GM12892 (cell line): Measurements from ENCODE around the gene DCTN2.
"Not testable (repeated sequence)": the region's sequence is repeated elsewhere in the genome, so short reads cannot be mapped to it uniquely, and the experiment has no call there.

Experiments
- DNase-seq: peaks from one replicate; pipeline ENCODE4 v3.0.0; 2011; ENCODE audit not compliant: insufficient read length
- FAIRE-seq: peaks from 2 replicates; lab custom pipeline; 2011; peaks lifted over from hg19 to GRCh38; lab: Jason Lieb, UNC
- POLR2A ChIP-seq: IDR thresholded peaks from 2 replicates; pipeline ENCODE4 v1.6.1; 2011; ENCODE audit warnings: low read depth, low read length, control low read depth
- POLR2AphosphoS5 ChIP-seq: IDR thresholded peaks from 2 replicates; pipeline ENCODE4 v1.6.1; 2011; ENCODE audit warnings: low read depth, low read length, control low read depth
- TAF1 ChIP-seq: IDR thresholded peaks from 2 replicates; pipeline ENCODE4 v1.6.1; 2011; ENCODE audit warnings: low read depth, mild to moderate bottlenecking, control low read depth, low read length, borderline replicate concordance

DCTN2 gene

DNA sequence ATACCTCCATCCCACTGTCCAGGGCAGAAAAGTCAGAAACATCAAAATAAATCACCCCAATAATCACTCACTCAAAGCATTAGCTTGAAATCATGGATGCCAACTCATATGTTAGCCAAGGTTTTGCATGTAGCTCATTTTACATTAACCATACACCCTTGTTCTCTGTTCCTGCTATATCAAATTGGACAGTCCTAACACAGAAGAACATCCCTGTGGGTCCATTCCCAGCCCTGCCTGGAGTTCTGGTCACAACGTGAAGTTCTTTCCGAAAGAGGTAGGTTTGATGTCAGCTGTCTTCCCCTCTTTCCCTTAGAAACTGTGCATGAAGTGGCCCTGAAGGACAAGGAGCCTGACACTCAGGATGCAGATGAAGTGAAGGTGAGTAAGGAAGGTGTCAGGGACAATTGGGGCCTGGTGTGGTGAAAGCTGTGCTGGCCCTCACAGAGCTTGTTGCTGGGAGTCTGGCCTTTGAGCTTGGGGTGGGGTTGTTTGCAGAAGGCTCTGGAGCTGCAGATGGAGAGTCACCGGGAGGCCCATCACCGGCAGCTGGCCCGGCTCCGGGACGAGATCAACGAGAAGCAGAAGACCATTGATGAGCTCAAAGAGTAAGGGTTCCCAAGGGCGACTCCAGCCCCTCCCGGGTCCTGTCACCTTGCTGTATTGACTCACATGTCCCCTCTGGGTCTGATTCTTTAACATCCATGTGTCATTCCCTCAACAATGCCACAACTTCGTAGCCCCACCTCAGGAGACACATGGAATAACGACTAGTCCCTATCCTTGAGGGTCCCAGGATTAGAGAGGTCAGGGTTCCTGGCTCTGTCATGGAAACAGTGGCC lies 29.0 kb upstream of the DCTN2 start:
- TF ChIP-seq POLR2AphosphoS5 (no peak), TAF1 (no peak), POLR2A (no peak)
- FAIRE-seq (no peak), DNase-seq (no peak)

DNA sequence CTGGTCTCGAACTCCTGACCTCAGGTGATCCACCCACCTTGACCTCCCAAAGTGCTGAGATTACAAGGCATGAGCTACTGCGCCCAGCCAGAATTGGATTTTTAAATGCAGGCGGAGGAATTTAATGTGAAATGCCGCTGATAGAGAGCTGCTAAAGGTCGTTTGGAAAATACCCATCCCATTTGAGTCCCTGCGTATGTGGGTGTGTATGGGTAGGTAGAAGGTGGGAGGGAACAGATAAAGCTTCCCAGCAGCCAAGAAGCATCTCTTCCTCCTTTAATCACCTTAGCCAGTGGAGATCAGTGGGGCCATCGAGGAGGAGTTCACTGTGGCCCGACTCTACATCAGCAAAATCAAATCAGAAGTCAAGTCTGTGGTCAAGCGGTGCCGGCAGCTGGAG lies 27.8 kb upstream of the DCTN2 start:
- TF ChIP-seq POLR2AphosphoS5: no peak
- FAIRE-seq (no peak), DNase-seq (no peak)

DNA sequence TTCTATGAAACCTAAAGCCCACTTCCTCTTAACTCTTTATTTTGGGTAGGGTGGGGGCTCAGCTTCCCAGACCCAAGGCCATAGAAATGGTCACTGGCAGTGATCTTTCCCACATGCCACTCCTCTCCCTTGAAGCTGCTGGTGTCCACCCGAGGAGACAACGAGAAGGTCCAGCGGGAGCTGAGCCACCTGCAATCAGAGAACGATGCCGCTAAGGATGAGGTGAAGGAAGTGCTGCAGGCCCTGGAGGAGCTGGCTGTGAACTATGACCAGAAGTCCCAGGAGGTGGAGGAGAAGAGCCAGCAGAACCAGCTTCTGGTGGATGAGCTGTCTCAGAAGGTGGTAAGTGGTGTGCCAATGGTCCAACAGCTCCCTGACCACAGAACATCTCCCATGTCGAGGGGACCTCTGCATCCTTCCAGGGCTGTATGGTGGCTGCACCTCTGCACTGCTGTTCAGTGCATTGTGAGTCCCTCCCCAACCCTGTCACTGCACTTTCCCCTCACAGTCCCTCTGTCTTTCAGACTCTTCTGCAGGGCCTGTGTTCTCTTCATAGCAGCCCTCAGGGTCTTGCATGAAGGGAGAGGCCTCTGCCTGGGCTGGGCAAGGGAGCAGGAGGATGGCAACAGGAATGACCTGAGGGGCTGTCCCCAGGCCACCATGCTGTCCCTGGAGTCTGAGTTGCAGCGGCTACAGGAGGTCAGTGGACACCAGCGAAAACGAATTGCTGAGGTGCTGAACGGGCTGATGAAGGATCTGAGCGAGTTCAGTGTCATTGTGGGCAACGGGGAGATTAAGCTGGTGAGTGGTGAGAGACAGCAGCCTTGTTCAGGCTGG lies 25.2 kb upstream of the DCTN2 start:
- DNase-seq: no peak
- TF ChIP-seq POLR2A (no peak), POLR2AphosphoS5 (no peak), TAF1 (no peak)
- FAIRE-seq: no peak

DNA sequence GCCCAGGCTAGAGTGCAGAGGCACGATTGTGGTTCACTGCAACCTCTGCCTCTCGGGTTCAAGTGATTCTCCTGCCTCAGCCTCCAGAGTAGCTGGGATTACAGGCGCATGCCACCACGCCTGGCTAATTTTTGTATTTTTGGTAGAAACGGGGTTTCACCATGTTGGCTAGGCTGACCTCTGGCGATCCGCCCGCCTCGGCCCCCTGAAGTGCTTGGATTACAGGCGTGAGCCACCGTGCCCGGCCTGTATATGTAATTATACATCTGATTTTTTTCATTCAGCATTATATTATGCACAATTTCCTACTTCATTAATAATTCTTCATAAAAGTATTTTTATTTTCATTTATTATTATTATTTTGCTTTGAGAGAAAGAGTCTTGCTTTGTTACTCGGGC lies 23.4 kb upstream of the DCTN2 start:
- not testable (repeated sequence) for DNase-seq, FAIRE-seq

DNA sequence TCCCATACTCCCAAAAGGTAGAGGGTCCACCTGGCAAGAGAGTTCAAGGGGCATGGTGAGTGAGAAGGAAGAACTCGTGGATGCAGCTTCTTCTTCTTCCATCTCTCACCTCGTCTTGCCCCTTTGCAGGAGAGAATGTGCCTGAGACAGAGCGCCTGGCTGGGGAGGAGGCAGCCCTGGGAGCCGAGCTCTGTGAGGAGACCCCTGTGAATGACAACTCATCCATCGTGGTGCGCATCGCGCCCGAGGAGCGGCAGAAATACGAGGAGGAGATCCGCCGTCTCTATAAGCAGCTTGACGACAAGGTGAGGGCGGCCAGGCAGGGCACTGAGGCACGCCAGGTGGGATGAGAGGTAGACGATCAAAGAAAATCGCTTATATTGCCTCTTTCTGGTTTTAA lies 22.9 kb upstream of the DCTN2 start:
- TF ChIP-seq POLR2AphosphoS5: no peak
- TF ChIP-seq POLR2A: no peak
- no peak for TF ChIP-seq TAF1
- DNase-seq (no peak), FAIRE-seq (no peak)

DNA sequence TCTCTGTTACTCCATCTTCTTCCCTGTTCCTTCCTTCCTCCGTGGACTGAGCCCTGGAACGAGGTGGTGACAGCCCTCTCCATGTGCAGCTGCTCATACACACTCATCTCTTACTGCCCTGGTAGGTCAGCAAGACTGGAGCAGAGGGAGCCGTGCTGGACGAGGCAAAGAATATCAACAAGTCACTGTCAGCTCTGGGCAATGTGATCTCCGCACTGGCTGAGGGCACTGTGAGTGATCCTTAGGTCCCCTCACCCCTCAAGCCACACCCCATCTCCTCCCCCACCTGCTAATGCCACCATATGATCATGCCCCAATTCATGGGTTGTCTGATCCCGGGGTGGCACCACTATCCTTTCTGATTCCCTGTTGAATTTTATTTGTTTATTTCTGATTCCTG lies 21.8 kb upstream of the DCTN2 start:
- DNase-seq (no peak), FAIRE-seq (no peak)
- no peak for TF ChIP-seq TAF1
- TF ChIP-seq POLR2A: no peak
- TF ChIP-seq POLR2AphosphoS5: no peak

DNA sequence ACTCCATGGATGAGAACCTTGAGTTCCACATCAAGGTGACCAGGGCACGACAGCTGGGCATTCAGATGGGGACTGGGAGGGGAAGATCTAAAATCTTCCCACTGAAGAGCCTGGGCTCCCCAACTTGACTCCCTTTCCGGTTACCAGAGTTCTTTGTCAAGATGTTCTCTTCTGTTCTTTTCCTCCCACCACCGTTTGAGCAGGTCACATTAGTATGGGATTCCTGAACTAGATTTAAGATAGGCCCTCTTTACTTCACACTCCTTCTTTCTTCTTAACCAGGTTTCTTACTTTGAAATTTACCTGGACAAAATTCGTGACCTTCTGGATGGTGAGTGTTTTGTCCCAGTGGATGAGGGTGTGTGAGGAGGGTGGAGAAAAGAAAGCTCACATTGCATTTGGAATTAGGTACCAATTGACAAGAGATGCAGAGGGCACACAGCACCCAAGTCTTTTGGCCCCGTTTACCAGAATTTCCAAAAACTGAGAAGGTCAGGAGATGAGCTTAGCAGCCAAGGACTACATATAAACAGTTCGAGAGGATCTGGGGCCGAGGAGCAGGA lies 17.3 kb upstream of the DCTN2 start:
- DNase-seq: no peak
- no peak for FAIRE-seq
- TF ChIP-seq POLR2AphosphoS5 (no peak), POLR2A (no peak), TAF1 (no peak)

DNA sequence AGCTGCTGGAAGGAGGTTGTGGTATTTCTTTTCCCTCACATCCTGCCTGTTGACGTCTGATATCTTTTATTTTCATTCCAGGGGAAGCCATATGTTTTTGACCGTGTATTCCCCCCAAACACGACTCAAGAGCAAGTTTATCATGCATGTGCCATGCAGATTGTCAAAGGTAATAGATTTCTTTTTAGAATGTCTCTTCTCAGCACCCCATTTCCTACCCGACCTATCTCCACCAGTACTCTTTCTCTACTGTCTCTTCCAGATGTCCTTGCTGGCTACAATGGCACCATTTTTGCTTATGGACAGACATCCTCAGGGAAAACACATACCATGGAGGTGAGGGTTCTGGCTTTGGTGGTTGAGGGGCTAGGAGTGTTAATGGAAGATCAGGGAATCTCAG lies 16.4 kb upstream of the DCTN2 start:
- TF ChIP-seq TAF1 (no peak), POLR2A (no peak), POLR2AphosphoS5 (no peak)
- no peak for DNase-seq
- FAIRE-seq: no peak

DNA sequence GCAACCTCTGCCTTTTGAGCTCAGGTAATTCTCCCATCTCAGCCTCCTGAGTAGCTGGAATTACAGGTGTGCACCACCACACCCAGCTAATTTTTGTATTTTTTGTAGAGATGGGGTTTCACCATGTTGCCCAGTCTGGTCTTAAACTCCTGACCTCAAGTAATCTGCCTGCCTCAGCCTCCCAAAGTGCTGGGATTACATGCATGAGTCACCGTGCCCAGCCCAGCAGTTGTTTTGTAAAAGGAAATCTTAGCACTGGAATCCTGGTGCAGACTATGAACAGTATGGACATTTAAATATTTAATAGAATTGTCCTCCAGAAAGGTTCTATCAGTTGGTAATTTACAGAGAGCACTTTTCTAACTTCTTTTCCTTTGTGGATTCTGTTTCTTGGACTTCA lies 14.1 kb upstream of the DCTN2 start:
- FAIRE-seq, DNase-seq: not testable (repeated sequence)

DNA sequence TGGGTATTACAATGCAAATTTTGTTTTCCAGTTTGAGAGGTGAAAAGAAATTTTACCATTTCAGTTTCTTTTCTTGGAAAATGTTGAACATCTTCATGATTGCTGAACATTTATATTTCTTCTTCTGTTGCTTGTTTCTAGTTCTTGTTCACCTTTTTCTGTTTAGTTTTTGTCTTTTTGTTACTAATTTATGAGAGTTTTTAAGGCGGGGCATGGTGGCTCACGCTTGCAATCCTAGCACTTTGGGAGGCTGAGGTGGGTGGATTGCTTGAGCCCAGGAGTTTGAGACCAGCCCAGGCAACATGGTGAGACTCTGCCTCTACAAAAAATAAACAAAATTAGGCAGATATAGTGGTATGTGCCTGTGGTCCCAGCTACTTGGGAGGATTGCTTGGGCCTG lies 13.5 kb upstream of the DCTN2 start:
- no peak for FAIRE-seq
- TF ChIP-seq POLR2AphosphoS5: no peak
- TF ChIP-seq POLR2A: no peak
- TF ChIP-seq TAF1: no peak
- no peak for DNase-seq

DNA sequence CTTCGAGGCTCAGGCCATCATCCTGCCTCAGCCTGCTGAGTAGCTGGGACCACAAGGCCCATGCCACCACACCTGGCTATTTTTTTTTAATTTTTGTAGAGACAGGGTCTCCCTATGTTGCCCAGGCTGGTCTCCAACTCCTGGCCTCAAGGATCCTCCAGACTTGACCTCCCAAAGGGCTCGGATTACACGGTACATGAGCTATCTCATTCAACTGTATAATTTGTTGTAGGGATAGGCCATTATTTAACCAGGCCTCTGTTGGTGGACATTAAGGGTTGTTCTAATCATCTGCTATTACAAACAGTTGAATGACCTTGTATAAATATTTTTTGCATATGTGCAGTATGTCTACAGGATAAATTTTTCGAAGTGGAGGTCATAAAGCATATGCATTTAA lies 11.9 kb upstream of the DCTN2 start:
- DNase-seq (no peak), FAIRE-seq (no peak)
- TF ChIP-seq TAF1 (no peak), POLR2AphosphoS5 (no peak), POLR2A (no peak)

DNA sequence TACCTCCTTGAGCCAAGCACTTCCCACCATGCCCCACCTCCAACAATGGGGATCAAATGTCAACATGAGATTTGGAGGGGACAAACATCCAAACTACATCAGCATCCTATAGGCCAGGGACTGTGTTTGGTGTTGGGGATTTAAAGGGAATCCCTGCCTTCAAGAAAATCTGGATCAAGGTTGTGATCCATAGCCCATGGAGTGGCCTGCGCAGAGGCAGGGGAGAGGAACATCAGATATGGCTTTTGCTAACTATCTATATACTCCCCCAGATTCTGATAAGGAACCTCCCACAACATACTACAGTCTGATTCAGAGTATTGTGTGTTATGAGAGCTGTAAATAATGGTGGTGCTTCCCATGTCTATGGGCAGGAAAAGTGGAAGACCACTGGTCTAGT lies 7.9 kb upstream of the DCTN2 start:
- no peak for DNase-seq
- no peak for FAIRE-seq
- TF ChIP-seq TAF1 (no peak), POLR2A (no peak), POLR2AphosphoS5 (no peak)

DNA sequence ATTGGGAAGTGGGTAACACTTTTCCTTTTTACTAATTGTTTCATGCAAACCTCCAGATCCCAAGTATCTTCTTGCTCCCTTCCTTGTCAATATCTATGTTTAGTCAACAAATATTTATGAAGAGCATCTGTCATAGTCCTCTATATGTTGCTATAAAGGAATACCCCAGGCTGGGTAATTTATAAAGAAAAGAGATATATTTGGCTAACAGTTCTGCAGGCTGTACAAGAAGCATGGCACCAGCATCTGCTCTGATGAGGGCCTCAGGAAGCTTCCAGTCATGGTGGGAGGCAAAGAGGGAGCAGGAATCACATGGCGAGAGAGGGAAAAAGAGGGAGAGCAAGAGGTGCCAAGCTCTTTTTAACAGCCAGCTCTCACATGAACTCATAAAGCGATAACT lies 7.5 kb upstream of the DCTN2 start:
- no peak for DNase-seq
- FAIRE-seq: no peak
- TF ChIP-seq POLR2A (no peak), POLR2AphosphoS5 (no peak), TAF1 (no peak)
